ENCODE measurements around the gene MAP4K4. TPM values are rescaled to one million over a fixed set of nuclear protein-coding genes. Genes with fewer than 3 reads are reported as not detected.

MAP4K4 gene
- total and polyA plus RNA-seq, 2 of the 13 experiments (the other 11 are each of a cell fraction or from before 2014, with no cell fraction given): 105 to 264 TPM

DNA sequence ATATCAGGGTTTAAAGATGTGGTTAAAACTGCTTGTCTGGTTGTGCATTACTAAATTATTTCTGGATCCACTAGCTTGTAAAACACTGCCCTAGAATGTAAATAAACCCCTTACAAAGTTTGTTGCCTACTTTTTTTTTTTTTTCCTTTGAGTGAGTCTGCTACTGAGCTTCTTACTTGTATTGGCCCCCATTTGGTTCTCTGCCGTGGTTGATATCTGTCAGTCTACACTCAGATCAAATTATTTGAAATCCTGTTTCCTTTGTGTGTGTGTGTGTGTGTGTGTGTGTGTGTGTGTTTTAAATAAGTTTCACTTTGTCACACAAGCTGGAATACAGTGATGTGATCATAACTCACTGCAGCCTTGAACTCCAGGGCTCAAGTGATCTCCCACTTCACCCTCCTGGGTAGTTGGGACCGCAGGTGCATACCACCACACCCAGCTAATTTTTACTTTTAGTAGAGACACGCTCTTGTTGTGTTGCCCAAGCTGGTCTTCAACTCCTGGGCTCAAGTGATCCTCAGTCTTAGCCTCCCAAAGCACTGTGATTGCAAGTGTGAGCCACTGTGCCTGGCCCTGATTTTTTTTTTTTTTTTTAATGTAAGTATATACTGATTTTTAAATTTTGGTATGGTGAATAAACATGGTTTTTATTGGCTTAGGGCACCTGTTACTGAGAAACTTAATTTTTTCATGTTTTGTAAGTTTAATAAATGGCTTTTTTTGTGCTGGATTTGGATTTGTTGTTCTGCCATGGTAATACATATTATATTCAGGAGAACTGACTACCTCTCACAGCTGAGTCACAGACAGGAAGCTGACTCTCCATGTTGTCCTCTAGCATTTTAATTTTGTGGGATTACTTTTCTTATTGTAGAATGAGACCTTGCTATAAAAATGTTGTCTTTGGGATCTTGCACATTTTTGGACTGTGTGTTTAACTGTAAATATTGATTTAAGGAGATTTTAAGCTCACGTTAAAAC is 48.5 kb downstream of the MAP4K4 start (continued):
- TF ChIP-seq ZNF574 (CRISPR knock-in tag; IDR thresholded peaks at IDR 0.05): no peak
- no peak for TF ChIP-seq NFE2 (CRISPR knock-in tag; IDR thresholded peaks at IDR 0.05)
- TF ChIP-seq IRF2 (CRISPR knock-in tag; IDR thresholded peaks at IDR 0.05): 0 out of 2 replicates have a peak, but pooled peaks have one; percentile 28
- no peak for TF ChIP-seq IRF1 (CRISPR knock-in tag; IDR thresholded peaks at IDR 0.05; ENCODE audit: low read depth)
- 0 out of 2 replicates have a peak, but pooled peaks have one; percentile 29 for TF ChIP-seq ZMYM4 (CRISPR knock-in tag; IDR thresholded peaks at IDR 0.05)
- TF ChIP-seq ATF3 (CRISPR knock-in tag; IDR thresholded peaks at IDR 0.05): no peak
- TF ChIP-seq KLF13 (CRISPR knock-in tag; IDR thresholded peaks at IDR 0.05): no peak
- no peak for TF ChIP-seq TARDBP (CRISPR knock-in tag; IDR thresholded peaks at IDR 0.05)
- no peak for TF ChIP-seq HDAC2 (CRISPR knock-in tag; IDR thresholded peaks at IDR 0.05)
- TF ChIP-seq ZNF704 (CRISPR knock-in tag; IDR thresholded peaks at IDR 0.05; ENCODE audit: borderline replicate concordance): no peak
- TF ChIP-seq ZNF691 (CRISPR knock-in tag; IDR thresholded peaks at IDR 0.05; ENCODE audit: borderline replicate concordance, low read depth): no peak
- TF ChIP-seq ZNF138 (CRISPR knock-in tag; IDR thresholded peaks at IDR 0.05; ENCODE audit: low read depth): no peak
- TF ChIP-seq ZNF337 (CRISPR knock-in tag; IDR thresholded peaks at IDR 0.05; ENCODE audit: borderline replicate concordance, low read depth): 0 out of 2 replicates have a peak, but pooled peaks have one; percentile 40
- TF ChIP-seq CEBPB (IDR thresholded peaks at IDR 0.05; ENCODE audit: borderline replicate concordance, low read depth, low read length): no peak
- no peak for TF ChIP-seq BHLHE40 (IDR thresholded peaks at IDR 0.05; ENCODE audit: low read length)
- no peak for TF ChIP-seq THYN1 (CRISPR knock-in tag; IDR thresholded peaks at IDR 0.05; ENCODE audit: borderline replicate concordance, low read depth)
- no peak for TF ChIP-seq MBD4 (IDR thresholded peaks at IDR 0.05; ENCODE audit: borderline replicate concordance, low read length)
- no peak for TF ChIP-seq ZNF30 (CRISPR knock-in tag; IDR thresholded peaks at IDR 0.05)
- no peak for TF ChIP-seq FOXC1 (CRISPR knock-in tag; IDR thresholded peaks at IDR 0.05; ENCODE audit: borderline replicate concordance)
- TF ChIP-seq ZNF292 (CRISPR knock-in tag; IDR thresholded peaks at IDR 0.05; ENCODE audit: borderline replicate concordance, low read depth): peak; percentile 41; the same call in 1 of the 2 replicates
- no peak for TF ChIP-seq KLF15 (CRISPR knock-in tag; IDR thresholded peaks at IDR 0.05; ENCODE audit: borderline replicate concordance)
- no peak for TF ChIP-seq ZNF615 (CRISPR knock-in tag; IDR thresholded peaks at IDR 0.05; ENCODE audit: borderline replicate concordance)
- TF ChIP-seq ZNF674 (CRISPR knock-in tag; IDR thresholded peaks at IDR 0.05; ENCODE audit: low read depth): no peak
